HG02571 (cell line): ENCODE results near the gene TIMM8B.
"Not testable (repeated sequence)": the region's sequence is repeated elsewhere in the genome, so short reads cannot be mapped to it uniquely, and the experiment has no call there.

Source experiments
- ATAC-seq: cut with Tn5 transposase; IDR thresholded peaks from one replicate; pipeline ENCODE4 v1.9.1; 2021; ENCODE audit warnings: mild to moderate bottlenecking, moderate library complexity; ENCODE audit not compliant: unreplicated experiment

The TIMM8B gene

GRCh38 chr11:112086422-112087191 lies at the start of gene TIMM8B, which contains the start of gene SDHD:
Gene TIMM8B, minus strand, starts transcription at chr11:112086756. Its CDS starts 33 bp downstream, at chr11:112086723.
Gene SDHD, plus strand, starts transcription at chr11:112086873. Its CDS starts 35 bp downstream, at chr11:112086908.
- peak; percentile 87 for ATAC-seq

GRCh38 chr11:112134473-112134872 lies 47.9 kb upstream of the TIMM8B start:
- ATAC-seq = no peak

- no peak for ATAC-seq
Measured at GRCh38 chr11:112132737-112133136, 46.2 kb upstream of the TIMM8B start.

GRCh38 chr11:112129656-112130055 lies 43.1 kb upstream of the TIMM8B start:
- ATAC-seq = no peak

- no peak for ATAC-seq
Measured at GRCh38 chr11:112128483-112129121, 42.0 kb upstream of the TIMM8B start.

- ATAC-seq = no peak
Measured at GRCh38 chr11:112127056-112127455, 40.5 kb upstream of the TIMM8B start.

GRCh38 chr11:112123129-112123528 lies 36.6 kb upstream of the TIMM8B start:
- ATAC-seq = no peak

- no peak for ATAC-seq
Measured at GRCh38 chr11:112121981-112122615, 35.5 kb upstream of the TIMM8B start.

- ATAC-seq = no peak
Measured at GRCh38 chr11:112118176-112118575, 31.6 kb upstream of the TIMM8B start.

GRCh38 chr11:112115386-112115785 lies 28.8 kb upstream of the TIMM8B start:
- ATAC-seq = no peak

GRCh38 chr11:112114460-112114859 lies 27.9 kb upstream of the TIMM8B start:
- no peak for ATAC-seq

- peak; percentile 53 for ATAC-seq
Measured at GRCh38 chr11:112113539-112114457, 27.2 kb upstream of the TIMM8B start.

GRCh38 chr11:112106070-112106469 lies 19.5 kb upstream of the TIMM8B start:
- ATAC-seq = no peak

GRCh38 chr11:112103446-112103845 lies 16.9 kb upstream of the TIMM8B start:
- no peak for ATAC-seq

- ATAC-seq = no peak
Measured at GRCh38 chr11:112100462-112100861, 13.9 kb upstream of the TIMM8B start.

- ATAC-seq = no peak
Measured at GRCh38 chr11:112097734-112098528, 11.4 kb upstream of the TIMM8B start.

- no peak for ATAC-seq
Measured at GRCh38 chr11:112096194-112096593, 9.6 kb upstream of the TIMM8B start.

GRCh38 chr11:112095302-112095701 lies 8.7 kb upstream of the TIMM8B start:
- ATAC-seq = not testable (repeated sequence)

GRCh38 chr11:112087212-112087611 lies 656 bp upstream of the TIMM8B start:
- ATAC-seq = peak; percentile 5
